ENCODE results near the gene JAGN1.

GRCh38 chr3:9915254-9916141, 25.1 kb downstream of the JAGN1 start:
- TF ChIP-seq CTCF (conservative IDR thresholded peaks at IDR 0.05; ENCODE audit: low read length) (no peak), EZH2phosphoT487 (IDR thresholded peaks at IDR 0.05; ENCODE audit: borderline replicate concordance, low read depth, low read length) (no peak)

Measured in OCI-LY7 (cell line).